T-helper 2 cell treated with Interferon-gamma antibody and Interleukin-4, amounts not matched to agents 5 μg/mL and 100 μg/mL, for 36 hours (primary cell): Measurements from ENCODE around the gene ZNF783.
"Not testable (repeated sequence)": the region's sequence is repeated elsewhere in the genome, so short reads cannot be mapped to it uniquely, and the experiment has no call there.

Experiments
- DNase-seq: peaks from one replicate; pipeline ENCODE4 v3.0.0; 2021; ENCODE audit warnings: low spot score
- H3K27ac Mint-ChIP-seq: one replicate; pipeline ENCODE4 v1.8.0; 2021; ENCODE audit warnings: mild to moderate bottlenecking, mixed read lengths
- H3K27me3 Mint-ChIP-seq: one replicate; pipeline ENCODE4 v1.8.0; 2021; ENCODE audit warnings: low read depth, mixed read lengths
- H3K36me3 Mint-ChIP-seq: one replicate; pipeline ENCODE4 v1.8.0; 2021; ENCODE audit warnings: low read depth, mixed read lengths
- H3K4me1 Mint-ChIP-seq: one replicate; pipeline ENCODE4 v1.8.0; 2021; ENCODE audit warnings: low read depth, mixed read lengths
- H3K4me3 Mint-ChIP-seq: one replicate; pipeline ENCODE4 v1.8.0; 2022; ENCODE audit warnings: mild to moderate bottlenecking, moderate library complexity, mixed read lengths
- H3K9me3 Mint-ChIP-seq: one replicate; pipeline ENCODE4 v1.8.0; 2021; ENCODE audit warnings: mixed read lengths

Gene ZNF783

DNA sequence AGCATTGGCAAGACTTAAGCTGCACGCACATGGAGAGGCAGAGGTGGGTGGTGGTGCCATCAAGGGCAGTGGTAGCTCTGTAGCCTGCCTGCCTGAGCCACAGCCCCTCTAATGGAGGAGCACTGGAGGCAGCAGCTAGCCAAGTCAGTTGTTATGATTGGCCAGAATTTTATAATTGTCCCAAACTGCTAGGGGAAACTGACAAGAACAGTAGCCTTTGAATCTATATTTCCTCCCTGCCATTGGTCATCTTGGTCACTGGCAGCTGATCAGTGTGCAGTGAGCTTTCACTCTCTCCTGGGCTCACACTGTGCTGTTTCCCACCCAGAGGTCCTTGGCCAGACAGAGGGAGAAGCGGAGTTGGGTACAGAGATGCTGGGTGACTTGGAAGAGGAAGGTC, 9.6 kb upstream of the ZNF783 start:
- Mint-ChIP-seq H3K27ac (no peak overlapping the region), H3K27me3 (no peaks in the 10 kb centered on the region), H3K4me1 (peaks cover 15% of the 10 kb centered on the region), H3K4me3 (no peak overlapping the region), H3K36me3 (peaks cover 25% of the 10 kb centered on the region), H3K9me3 (no peaks in the 10 kb centered on the region)
- DNase-seq, result no peak

DNA sequence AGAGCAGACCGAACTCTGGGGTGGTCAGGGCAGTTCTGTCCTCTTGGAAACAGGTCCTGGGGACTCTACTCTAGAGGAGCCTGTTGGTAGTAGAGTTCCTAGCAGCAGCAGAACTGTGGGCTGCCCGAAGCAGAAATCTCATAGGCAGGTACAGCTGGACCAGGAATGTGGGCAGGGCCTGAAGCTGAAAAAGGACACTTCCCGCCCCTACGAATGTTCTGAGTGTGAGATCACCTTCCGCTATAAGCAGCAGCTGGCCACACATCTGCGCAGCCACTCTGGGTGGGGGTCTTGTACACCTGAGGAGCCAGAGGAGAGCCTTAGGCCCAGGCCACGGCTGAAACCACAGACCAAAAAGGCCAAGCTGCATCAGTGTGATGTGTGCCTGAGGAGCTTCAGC, 8.3 kb upstream of the ZNF783 start:
- Mint-ChIP-seq H3K36me3 (peaks cover 22% of the 10 kb centered on the region), H3K27me3 (no peaks in the 10 kb centered on the region)

DNA sequence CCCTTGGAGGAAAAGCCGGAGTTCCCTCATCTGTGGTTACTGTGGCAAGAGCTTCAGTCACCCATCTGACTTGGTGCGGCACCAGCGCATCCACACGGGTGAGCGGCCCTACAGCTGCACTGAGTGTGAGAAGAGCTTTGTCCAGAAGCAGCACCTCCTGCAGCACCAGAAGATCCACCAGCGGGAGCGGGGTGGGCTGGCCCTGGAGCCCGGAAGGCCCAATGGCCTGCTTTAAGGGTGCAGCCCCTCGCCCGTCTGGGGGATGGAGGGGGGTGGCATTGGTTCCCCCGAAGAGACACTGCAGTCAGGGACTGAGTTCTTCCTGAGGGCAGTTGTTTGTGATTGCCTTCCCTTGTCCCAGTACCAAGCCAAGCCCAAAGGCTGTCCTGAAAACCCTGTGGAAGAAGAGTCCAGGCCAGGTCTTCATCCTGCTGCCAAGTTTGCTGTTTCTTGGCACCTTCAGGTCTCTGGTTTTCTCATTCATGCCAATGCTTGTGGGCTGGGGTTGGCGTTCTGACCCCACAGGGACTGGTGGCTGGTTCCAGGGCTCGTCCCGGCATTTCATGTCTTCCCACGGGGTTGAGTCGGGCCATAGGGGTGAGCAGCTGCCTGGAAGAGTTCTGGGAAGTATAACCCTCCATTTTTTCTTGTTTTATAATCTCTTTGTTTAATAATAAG, 7.7 kb upstream of the ZNF783 start:
- Mint-ChIP-seq H3K36me3 (peaks cover 22% of the 10 kb centered on the region), H3K9me3 (no peaks in the 10 kb centered on the region), H3K4me1 (peaks cover under 1% of the 10 kb centered on the region), H3K27me3 (no peaks in the 10 kb centered on the region), H3K4me3 (no peak overlapping the region), H3K27ac (no peak overlapping the region)
- DNase-seq, result no peak

More for the DNA sequence above, 8.3 kb upstream of the ZNF783 start:
- H3K9me3 Mint-ChIP-seq, result no peaks in the 10 kb centered on the region
- no peak for DNase-seq
- no peak overlapping the region for H3K4me3 Mint-ChIP-seq
- no peak overlapping the region for H3K27ac Mint-ChIP-seq
- H3K4me1 Mint-ChIP-seq, result peaks cover 5% of the 10 kb centered on the region

DNA sequence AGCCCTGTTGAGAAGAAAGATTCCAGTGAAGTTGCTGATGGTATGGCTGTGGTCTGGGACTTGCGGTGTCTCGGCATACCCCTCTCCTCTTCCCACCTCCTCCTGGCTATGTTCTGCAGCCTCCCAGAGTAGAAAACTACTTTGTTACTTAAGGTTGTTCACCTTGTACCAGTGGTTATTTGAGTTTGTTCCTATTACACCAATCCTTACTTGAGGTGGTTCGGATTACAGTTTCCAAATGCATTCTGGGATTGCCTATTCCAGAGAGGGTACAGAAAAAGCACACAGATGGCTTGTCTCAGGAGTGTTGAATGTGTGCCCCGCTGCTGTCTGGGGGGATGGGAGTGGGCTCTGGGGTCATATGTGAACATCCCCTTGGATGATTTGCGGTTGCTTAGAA, 6.8 kb upstream of the ZNF783 start:
- H3K27ac Mint-ChIP-seq, result no peak overlapping the region
- no peaks in the 10 kb centered on the region for H3K9me3 Mint-ChIP-seq
- no peak overlapping the region for H3K4me3 Mint-ChIP-seq
- peaks cover 21% of the 10 kb centered on the region for H3K36me3 Mint-ChIP-seq
- no peaks in the 10 kb centered on the region for H3K27me3 Mint-ChIP-seq
- DNase-seq, result no peak
- H3K4me1 Mint-ChIP-seq, result peaks cover 1% of the 10 kb centered on the region

DNA sequence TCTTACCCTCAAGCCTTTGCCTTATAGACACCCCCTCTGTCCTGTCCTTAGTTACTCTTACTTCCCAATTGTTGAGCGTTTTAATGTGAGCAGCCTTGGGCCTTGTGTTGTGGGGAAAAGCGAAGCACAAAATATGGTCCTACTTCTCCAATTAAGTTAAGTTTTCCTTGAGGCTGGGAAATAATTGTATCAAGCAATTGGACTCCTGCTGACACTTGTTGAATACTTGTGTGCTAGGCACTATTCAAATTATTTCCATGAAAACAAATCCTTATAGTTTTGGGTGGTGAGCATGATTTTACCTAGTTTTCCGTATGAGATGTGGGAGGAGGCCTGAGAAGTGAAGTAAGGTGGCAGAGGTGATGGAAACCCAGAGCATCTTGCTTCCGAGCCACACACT, 5.4 kb upstream of the ZNF783 start:
- peaks cover 15% of the 10 kb centered on the region for H3K36me3 Mint-ChIP-seq

DNA sequence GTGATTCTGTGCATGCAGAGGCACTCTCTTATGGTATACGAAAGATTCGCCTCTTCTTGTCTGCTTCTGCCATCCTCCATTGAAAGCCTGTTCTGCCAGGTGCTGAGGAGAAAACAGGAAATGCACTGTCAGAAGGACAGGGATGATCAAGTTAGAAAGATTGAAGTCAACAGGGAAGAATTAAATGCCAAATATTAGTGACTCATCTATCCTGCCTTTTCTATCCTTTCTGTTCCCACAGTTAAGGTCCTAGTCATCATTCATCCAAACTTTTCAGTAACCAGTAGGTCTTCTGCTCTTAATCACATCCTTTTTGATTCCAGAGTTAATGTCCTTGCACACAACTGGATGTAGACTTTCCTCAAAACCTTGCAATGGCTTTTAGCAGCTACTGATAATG, 4.8 kb upstream of the ZNF783 start:
- Mint-ChIP-seq H3K36me3 (peaks cover 12% of the 10 kb centered on the region), H3K27me3 (no peaks in the 10 kb centered on the region), H3K27ac (no peak overlapping the region), H3K9me3 (no peaks in the 10 kb centered on the region), H3K4me1 (peaks cover 8% of the 10 kb centered on the region), H3K4me3 (no peak overlapping the region)
- no peak for DNase-seq

More for the DNA sequence above, 5.4 kb upstream of the ZNF783 start:
- no peak for DNase-seq
- peaks cover 7% of the 10 kb centered on the region for H3K4me1 Mint-ChIP-seq
- H3K9me3 Mint-ChIP-seq, result no peaks in the 10 kb centered on the region
- H3K4me3 Mint-ChIP-seq, result no peak overlapping the region
- H3K27ac Mint-ChIP-seq, result no peak overlapping the region
- H3K27me3 Mint-ChIP-seq, result no peaks in the 10 kb centered on the region

DNA sequence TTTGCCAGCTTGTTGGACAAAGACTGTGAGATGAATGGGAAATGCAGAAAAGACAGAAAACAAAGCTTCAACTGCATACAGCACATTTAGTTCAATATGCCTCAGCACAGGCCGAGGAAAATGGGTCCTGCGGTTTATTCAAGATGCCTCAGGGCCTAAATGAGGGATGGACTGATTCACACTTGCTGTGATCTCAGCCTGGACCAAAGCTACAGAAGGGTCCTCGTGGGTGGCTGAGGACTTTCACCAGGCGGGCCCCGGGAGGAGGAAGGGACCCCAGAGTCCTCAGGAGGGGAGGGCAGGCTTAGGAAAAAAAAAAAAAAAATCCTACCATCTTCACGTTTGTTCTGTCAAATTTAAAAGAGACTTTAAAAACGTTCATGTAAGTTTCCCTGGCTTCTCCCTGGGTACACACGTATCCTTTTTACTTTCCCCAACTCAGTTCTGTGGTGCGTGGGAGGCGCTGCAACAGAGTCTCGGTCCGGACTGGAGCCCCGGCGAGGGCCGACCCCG, 624 bp upstream of the ZNF783 start:
- Mint-ChIP-seq H3K4me1 (peaks cover 17% of the 10 kb centered on the region), H3K4me3 (peak overlapping the region; percentile 83), H3K27ac (peak overlapping the region; percentile 88), H3K27me3 (no peaks in the 10 kb centered on the region), H3K9me3 (no peaks in the 10 kb centered on the region), H3K36me3 (peaks cover 8% of the 10 kb centered on the region)
- peak; percentile 38 for DNase-seq

DNA sequence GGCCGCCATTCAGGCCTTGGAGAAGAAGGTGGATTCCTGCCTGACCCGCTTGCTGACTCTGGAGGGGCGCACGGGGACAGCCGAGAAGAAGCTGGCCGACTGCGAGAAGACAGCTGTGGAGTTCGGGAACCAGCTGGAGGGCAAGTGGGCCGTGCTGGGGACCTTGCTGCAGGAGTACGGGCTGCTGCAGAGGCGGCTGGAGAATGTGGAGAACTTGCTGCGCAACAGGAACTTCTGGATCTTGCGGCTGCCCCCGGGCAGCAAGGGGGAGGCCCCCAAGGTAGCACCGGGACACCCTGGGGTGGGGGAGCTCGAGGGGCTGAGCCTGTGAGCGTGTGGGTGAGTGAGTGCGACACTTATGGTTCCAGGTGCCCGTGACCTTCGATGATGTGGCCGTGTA, 4.5 kb downstream of the ZNF783 start:
- H3K27me3 Mint-ChIP-seq, result no peaks in the 10 kb centered on the region
- peaks cover 10% of the 10 kb centered on the region for H3K4me1 Mint-ChIP-seq
- H3K27ac Mint-ChIP-seq, result no peak overlapping the region
- no peak for DNase-seq
- no peak overlapping the region for H3K4me3 Mint-ChIP-seq
- no peaks in the 10 kb centered on the region for H3K9me3 Mint-ChIP-seq
- H3K36me3 Mint-ChIP-seq, result peaks cover 36% of the 10 kb centered on the region

DNA sequence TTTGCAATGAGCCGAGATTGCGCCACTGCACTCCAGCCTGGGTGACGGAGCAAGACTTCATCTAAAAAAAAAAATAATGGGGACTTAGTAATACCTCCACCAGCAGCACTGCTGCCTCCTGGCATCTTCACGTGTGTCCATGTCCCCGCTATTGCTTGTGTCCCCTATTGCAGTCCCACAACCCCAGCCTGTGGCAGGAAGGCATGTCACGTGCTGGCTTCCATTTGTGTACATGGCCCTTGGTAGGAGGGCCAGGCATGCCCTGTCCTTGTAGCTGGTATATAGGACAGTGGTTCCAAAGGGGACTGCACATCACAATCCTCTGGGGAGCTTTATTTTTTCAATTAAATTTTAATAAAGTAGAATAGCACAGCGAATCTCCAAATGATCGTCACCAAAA, 5.7 kb downstream of the ZNF783 start:
- Mint-ChIP-seq H3K27ac (no peak overlapping the region), H3K36me3 (peaks cover 36% of the 10 kb centered on the region), H3K4me3 (no peak overlapping the region), H3K9me3 (no peaks in the 10 kb centered on the region), H3K4me1 (peaks cover 11% of the 10 kb centered on the region), H3K27me3 (no peaks in the 10 kb centered on the region)
- DNase-seq, result no peak

DNA sequence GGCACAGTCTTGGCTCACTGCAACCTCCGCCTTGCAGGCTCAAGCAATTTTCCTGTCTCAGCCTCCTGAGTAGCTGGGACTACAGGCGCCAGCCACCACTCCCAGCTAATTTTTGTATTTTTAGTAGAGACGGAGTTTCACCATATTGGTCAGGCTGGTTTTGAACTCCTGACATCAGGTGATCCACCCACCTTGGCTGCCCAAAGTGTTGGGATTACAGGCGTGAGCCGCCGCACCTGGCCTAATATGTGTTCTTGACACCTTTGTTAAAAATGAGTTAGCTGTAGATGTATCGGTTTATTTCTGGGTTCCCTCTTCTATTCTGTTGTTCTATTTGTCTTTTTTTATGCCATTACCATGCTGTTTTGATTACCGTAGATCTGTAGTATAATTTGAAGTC, 12.4 kb downstream of the ZNF783 start:
- H3K4me3 Mint-ChIP-seq, DNase-seq, H3K9me3 Mint-ChIP-seq, H3K4me1 Mint-ChIP-seq, H3K27me3 Mint-ChIP-seq: not testable (repeated sequence)
- peak overlapping the region; percentile 74 for H3K27ac Mint-ChIP-seq
- H3K36me3 Mint-ChIP-seq, result peaks cover 44% of the 10 kb centered on the region

DNA sequence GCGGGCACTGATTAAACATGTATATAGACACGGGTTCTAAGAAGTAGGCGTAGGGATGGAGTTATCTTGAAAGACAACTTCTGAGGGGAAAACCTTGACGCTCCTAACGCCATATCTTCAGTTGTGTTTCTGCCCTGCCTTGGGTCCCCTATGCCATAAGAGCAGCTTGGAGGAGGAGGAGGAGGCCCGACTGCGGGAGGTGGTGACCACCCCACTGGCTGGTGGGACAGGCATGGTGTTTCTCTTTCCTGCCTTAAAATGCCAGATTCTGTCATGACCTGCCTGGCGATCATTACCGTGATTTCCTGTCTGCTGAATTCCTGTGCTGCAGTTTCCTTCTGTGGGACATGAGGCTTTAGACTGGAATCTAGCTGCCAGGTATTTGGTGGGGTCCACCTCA, 15.9 kb downstream of the ZNF783 start:
- no peak overlapping the region for H3K27ac Mint-ChIP-seq
- no peaks in the 10 kb centered on the region for H3K4me1 Mint-ChIP-seq
- no peaks in the 10 kb centered on the region for H3K27me3 Mint-ChIP-seq
- H3K4me3 Mint-ChIP-seq, result no peak overlapping the region
- H3K36me3 Mint-ChIP-seq, result peaks cover 47% of the 10 kb centered on the region
- H3K9me3 Mint-ChIP-seq, result no peaks in the 10 kb centered on the region
- DNase-seq, result no peak

DNA sequence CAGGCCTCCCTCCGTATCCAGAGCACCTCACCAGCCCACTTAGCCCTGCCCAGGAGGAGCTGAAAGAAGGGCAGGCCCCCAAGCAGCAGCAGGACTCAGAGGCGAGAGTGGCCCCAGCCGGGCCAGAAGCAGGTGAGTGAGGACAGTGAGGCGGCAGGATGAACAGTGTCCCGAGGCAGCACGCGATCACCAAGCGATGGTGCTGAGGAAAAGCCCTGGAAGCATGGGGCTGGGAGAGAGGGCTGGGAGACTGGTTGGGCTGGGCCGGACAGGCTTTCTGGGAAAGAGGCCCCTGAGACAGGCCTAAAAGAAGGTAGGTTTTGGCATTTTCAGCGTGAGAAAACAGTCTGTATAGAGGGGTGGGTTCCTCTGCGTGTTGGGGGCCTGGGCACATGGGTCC, 16.4 kb downstream of the ZNF783 start:
- Mint-ChIP-seq H3K27ac (no peak overlapping the region), H3K9me3 (no peaks in the 10 kb centered on the region), H3K4me1 (no peaks in the 10 kb centered on the region), H3K36me3 (peaks cover 44% of the 10 kb centered on the region), H3K4me3 (no peak overlapping the region), H3K27me3 (no peaks in the 10 kb centered on the region)
- no peak for DNase-seq

DNA sequence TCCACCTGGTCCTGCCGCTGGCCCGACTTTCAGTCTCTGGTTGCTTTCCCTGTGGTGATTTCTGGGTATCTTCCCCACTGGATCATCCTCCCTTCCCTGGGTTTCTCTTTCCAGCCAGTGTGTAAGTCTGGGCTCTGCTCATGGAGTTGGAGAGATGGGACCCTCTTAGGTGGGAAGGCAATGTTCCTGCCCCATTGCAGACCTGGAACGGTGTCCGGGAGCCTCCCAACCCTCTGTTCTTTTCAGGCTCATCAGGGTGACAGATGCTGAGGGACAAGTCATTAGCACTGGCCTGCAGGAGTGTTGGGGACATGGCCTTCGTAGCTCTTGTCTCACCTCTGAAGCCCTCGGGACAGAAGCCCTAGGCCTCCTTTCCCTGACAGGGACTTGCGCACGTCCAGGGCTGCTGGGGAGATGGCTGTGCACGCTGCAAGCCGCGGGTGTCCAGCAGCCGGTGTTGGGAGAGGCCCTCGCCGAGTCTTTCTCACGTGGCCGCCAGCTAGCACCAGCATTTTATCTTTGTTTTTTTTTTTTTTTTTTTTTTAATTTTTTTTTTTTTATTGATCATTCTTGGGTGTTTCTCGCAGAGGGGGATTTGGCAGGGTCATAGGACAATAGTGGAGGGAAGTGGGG, 17.2 kb downstream of the ZNF783 start:
- DNase-seq, result no peak
- H3K36me3 Mint-ChIP-seq, result peaks cover 42% of the 10 kb centered on the region
- no peak overlapping the region for H3K4me3 Mint-ChIP-seq
- no peaks in the 10 kb centered on the region for H3K27me3 Mint-ChIP-seq
- H3K27ac Mint-ChIP-seq, result no peak overlapping the region
- H3K9me3 Mint-ChIP-seq, result no peaks in the 10 kb centered on the region
- H3K4me1 Mint-ChIP-seq, result peaks cover 2% of the 10 kb centered on the region

DNA sequence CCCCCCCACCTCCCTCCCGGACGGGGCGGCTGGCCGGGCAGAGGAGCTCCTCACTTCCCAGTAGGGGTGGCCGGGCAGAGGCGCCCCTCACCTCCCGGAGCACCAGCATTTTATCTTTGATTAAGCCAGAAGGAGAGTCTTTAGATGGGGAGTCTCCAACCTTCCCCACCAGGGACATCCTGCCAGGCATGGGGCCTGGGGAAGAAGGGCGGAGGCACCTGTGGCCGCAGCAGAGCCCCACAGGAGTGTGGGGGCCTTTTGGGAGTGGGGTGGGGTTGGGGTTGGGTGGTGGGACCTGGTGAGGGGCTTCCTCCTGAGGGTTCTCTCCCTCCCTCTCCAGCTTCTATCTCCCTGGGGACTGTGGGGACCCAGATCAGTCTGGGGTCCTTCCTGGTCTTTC, 18.2 kb downstream of the ZNF783 start:
- peaks cover 36% of the 10 kb centered on the region for H3K36me3 Mint-ChIP-seq

More for the DNA sequence above, 18.2 kb downstream of the ZNF783 start:
- Mint-ChIP-seq H3K4me1 (peaks cover 8% of the 10 kb centered on the region), H3K9me3 (no peaks in the 10 kb centered on the region), H3K4me3 (no peak overlapping the region), H3K27me3 (no peaks in the 10 kb centered on the region), H3K27ac (no peak overlapping the region)
- no peak for DNase-seq
